IPS-NIHi7 (cell line): Measurements from ENCODE around the gene NPM3.

ENCODE experiments used
- DNase-seq: peaks from one replicate; pipeline ENCODE4 v3.0.0; 2012; ENCODE audit warnings: mixed read lengths; ENCODE audit errors: extremely low spot score

Gene NPM3

GRCh38 chr10:101775273-101776160 lies 7.7 kb downstream of the NPM3 start, which contains the start of gene FGF8:
Gene FGF8, minus strand, starts transcription at chr10:101776114. Its CDS starts 214 bp downstream, at chr10:101775900.
- DNase-seq, result no peak

GRCh38 chr10:101774589-101775272 lies 8.5 kb downstream of the NPM3 start:
- peak; percentile 43 for DNase-seq

- DNase-seq, result no peak
Observed at GRCh38 chr10:101773923-101774588, 9.2 kb downstream of the NPM3 start.

GRCh38 chr10:101772895-101773761 lies 10.1 kb downstream of the NPM3 start:
- DNase-seq, result peak; percentile 22

GRCh38 chr10:101772017-101772894 lies 11.0 kb downstream of the NPM3 start:
- DNase-seq, result no peak

GRCh38 chr10:101771380-101771779 lies 11.9 kb downstream of the NPM3 start:
- DNase-seq, result no peak

- no peak for DNase-seq
Observed at GRCh38 chr10:101770331-101771215, 12.7 kb downstream of the NPM3 start.

- peak; percentile 33 for DNase-seq
Observed at GRCh38 chr10:101769541-101770180, 13.6 kb downstream of the NPM3 start.

- no peak for DNase-seq
Observed at GRCh38 chr10:101768791-101769170, 14.5 kb downstream of the NPM3 start.

- no peak for DNase-seq
Observed at GRCh38 chr10:101767966-101768790, 15.1 kb downstream of the NPM3 start.

- no peak for DNase-seq
Observed at GRCh38 chr10:101767600-101767945, 15.7 kb downstream of the NPM3 start.

GRCh38 chr10:101766753-101767599 lies 16.3 kb downstream of the NPM3 start:
- DNase-seq, result no peak

GRCh38 chr10:101766306-101766705 lies 16.9 kb downstream of the NPM3 start:
- DNase-seq, result no peak

GRCh38 chr10:101763141-101763846 lies 20.0 kb downstream of the NPM3 start:
- no peak for DNase-seq

- no peak for DNase-seq
Observed at GRCh38 chr10:101762736-101763135, 20.5 kb downstream of the NPM3 start.

GRCh38 chr10:101761226-101761625 lies 22.0 kb downstream of the NPM3 start:
- DNase-seq, result no peak

GRCh38 chr10:101760510-101760909 lies 22.7 kb downstream of the NPM3 start:
- no peak for DNase-seq
